Mammary epithelial cell (primary cell): ENCODE measurements around the gene FADS1.

ENCODE experiments used
- CTCF ChIP-seq, 2 donors: IDR thresholded peaks in 1 of 2; conservative IDR thresholded peaks in 1 of 2; 2 replicates each; pipeline ENCODE4 v1.5.1; 2011 to 2012; ENCODE audit warnings: inconsistent platforms in 2 of 2, low read length in 2 of 2, mild to moderate bottlenecking in 2 of 2, control low read depth in 1 of 2, low read depth in 1 of 2; ENCODE audit not compliant: insufficient read depth in 1 of 2; ENCODE audit errors: extremely low read depth in 1 of 2
- EZH2 ChIP-seq: IDR thresholded peaks from 2 replicates; pipeline ENCODE4 v1.6.1; 2012; ENCODE audit warnings: low read length, inconsistent platforms, borderline replicate concordance

- TF ChIP-seq CTCF (conservative IDR thresholded peaks at IDR 0.05 in 1 of 2, IDR thresholded peaks at IDR 0.05 in 1 of 2; ENCODE audit: extremely low read depth in 1 of 2, insufficient read depth in 1 of 2, low read depth in 1 of 2, low read length in 2 of 2) (no peak), EZH2 (no peak)
Observed at GRCh38 chr11:61784506-61784805, 32.3 kb downstream of the FADS1 start.
